NT2/D1 (cell line): ENCODE data around the gene GFOD2.

Source experiments
- DNase-seq: peaks from one replicate; pipeline ENCODE4 v3.0.0-alpha.2; 2011; ENCODE audit warnings: low read depth, low spot score
- H3K27me3 ChIP-seq: 2 replicates; pipeline ENCODE4 v1.6.0; 2011; ENCODE audit warnings: mild to moderate bottlenecking; ENCODE audit not compliant: insufficient read length, insufficient read depth
- H3K36me3 ChIP-seq: 2 replicates; pipeline ENCODE4 v1.6.1; 2011; ENCODE audit warnings: mild to moderate bottlenecking, low read length, mixed read lengths; ENCODE audit not compliant: insufficient read depth, insufficient read length
- H3K4me1 ChIP-seq: 2 replicates; pipeline ENCODE4 v1.5.1; 2011; ENCODE audit not compliant: insufficient read depth, insufficient read length
- H3K4me3 ChIP-seq: 2 replicates; pipeline ENCODE4 v1.5.1; 2011; ENCODE audit warnings: low read depth; ENCODE audit not compliant: insufficient read length
- H3K9ac ChIP-seq: 2 replicates; pipeline ENCODE4 v1.6.0; 2011; ENCODE audit warnings: low read depth; ENCODE audit not compliant: insufficient read length
- H3K9me3 ChIP-seq: 2 replicates; pipeline ENCODE4 v1.5.1; 2011; ENCODE audit warnings: mild to moderate bottlenecking, low read length; ENCODE audit not compliant: insufficient read depth
- SUZ12 ChIP-seq: IDR thresholded peaks from 2 replicates; pipeline ENCODE4 v1.6.1; 2011; ENCODE audit not compliant: insufficient read length, insufficient read depth; ENCODE audit errors: extremely low read depth
- YY1 ChIP-seq: IDR thresholded peaks from 2 replicates; pipeline ENCODE4 v1.6.1; 2011; ENCODE audit not compliant: insufficient read length, insufficient read depth
- ZNF274 ChIP-seq: IDR thresholded peaks from 2 replicates; pipeline ENCODE4 v1.6.1; 2011; ENCODE audit warnings: mild to moderate bottlenecking, low read depth, low read length

The GFOD2 gene

GRCh38 chr16:67710607-67711006, 8.5 kb downstream of the GFOD2 start:
- no peak for TF ChIP-seq ZNF274
- no peak for TF ChIP-seq SUZ12
- no peak for TF ChIP-seq YY1
- Histone ChIP-seq H3K27me3 (no peaks in the 10 kb centered on the region), H3K36me3 (no peaks in the 10 kb centered on the region), H3K9me3 (no peaks in the 10 kb centered on the region), H3K4me3 (no peak overlapping the region), H3K9ac (no peak overlapping the region), H3K4me1 (no peaks in the 10 kb centered on the region)
- DNase-seq = no peak

GRCh38 chr16:67709050-67709449, 10.1 kb downstream of the GFOD2 start:
- no peak overlapping the region for H3K4me3 ChIP-seq
- TF ChIP-seq SUZ12 (no peak), ZNF274 (no peak), YY1 (no peak)
- no peaks in the 10 kb centered on the region for H3K9me3 ChIP-seq
- H3K36me3 ChIP-seq = peaks cover 4% of the 10 kb centered on the region
- no peaks in the 10 kb centered on the region for H3K27me3 ChIP-seq
- H3K4me1 ChIP-seq = no peaks in the 10 kb centered on the region
- no peak for DNase-seq
- no peak overlapping the region for H3K9ac ChIP-seq

GRCh38 chr16:67708368-67708771, 10.7 kb downstream of the GFOD2 start:
- Histone ChIP-seq H3K4me1 (no peaks in the 10 kb centered on the region), H3K36me3 (peaks cover 4% of the 10 kb centered on the region), H3K4me3 (no peak overlapping the region), H3K9me3 (no peaks in the 10 kb centered on the region), H3K27me3 (no peaks in the 10 kb centered on the region), H3K9ac (no peak overlapping the region)
- TF ChIP-seq YY1 (no peak), SUZ12 (no peak), ZNF274 (no peak)
- DNase-seq = no peak

GRCh38 chr16:67707790-67708189, 11.3 kb downstream of the GFOD2 start:
- H3K27me3 ChIP-seq = no peaks in the 10 kb centered on the region
- no peak overlapping the region for H3K9ac ChIP-seq
- H3K36me3 ChIP-seq = peaks cover 4% of the 10 kb centered on the region
- no peak overlapping the region for H3K4me3 ChIP-seq
- no peaks in the 10 kb centered on the region for H3K9me3 ChIP-seq
- no peak for DNase-seq
- no peaks in the 10 kb centered on the region for H3K4me1 ChIP-seq
- TF ChIP-seq SUZ12 (no peak), YY1 (no peak), ZNF274 (no peak)

GRCh38 chr16:67707210-67707609, 11.9 kb downstream of the GFOD2 start:
- Histone ChIP-seq H3K27me3 (no peaks in the 10 kb centered on the region), H3K9me3 (no peaks in the 10 kb centered on the region), H3K36me3 (peaks cover 4% of the 10 kb centered on the region), H3K4me3 (no peak overlapping the region), H3K9ac (no peak overlapping the region), H3K4me1 (no peaks in the 10 kb centered on the region)
- DNase-seq = no peak
- no peak for TF ChIP-seq ZNF274
- no peak for TF ChIP-seq SUZ12
- no peak for TF ChIP-seq YY1

- Histone ChIP-seq H3K27me3 (no peaks in the 10 kb centered on the region), H3K36me3 (peaks cover 4% of the 10 kb centered on the region), H3K4me1 (no peaks in the 10 kb centered on the region), H3K9ac (no peak overlapping the region), H3K9me3 (peaks cover 9% of the 10 kb centered on the region; the same call in 1 of the 2 replicates), H3K4me3 (no peak overlapping the region)
- TF ChIP-seq YY1 (no peak), ZNF274 (no peak), SUZ12 (no peak)
- DNase-seq = no peak
These were observed 15.0 kb downstream of the GFOD2 start for GRCh38 chr16:67704110-67704509.

GRCh38 chr16:67703626-67704025, 15.5 kb downstream of the GFOD2 start:
- TF ChIP-seq ZNF274 (no peak), SUZ12 (no peak), YY1 (no peak)
- Histone ChIP-seq H3K4me1 (no peaks in the 10 kb centered on the region), H3K9ac (no peak overlapping the region), H3K9me3 (peaks cover 13% of the 10 kb centered on the region; the same call in 1 of the 2 replicates), H3K4me3 (no peak overlapping the region), H3K27me3 (no peaks in the 10 kb centered on the region), H3K36me3 (peaks cover 7% of the 10 kb centered on the region)
- DNase-seq = no peak
